Mesendoderm (in vitro differentiated cells): ENCODE results near the gene PCBP3.

Source experiments
- DNase-seq: peaks from one replicate; pipeline ENCODE4 v3.0.0; 2013
- H2AK5ac ChIP-seq: 2 replicates; pipeline ENCODE4 v1.6.1; 2013; ENCODE audit warnings: low read length, inconsistent platforms
- H2BK120ac ChIP-seq: 2 replicates; pipeline ENCODE4 v1.6.1; 2013; ENCODE audit warnings: low read depth, mild to moderate bottlenecking, low read length, moderate library complexity, mixed read lengths
- H2BK15ac ChIP-seq: replicated peaks from 2 replicates; pipeline ENCODE4 v1.6.1; 2013; ENCODE audit warnings: low read depth, mild to moderate bottlenecking, moderate library complexity
- H2BK5ac ChIP-seq: 2 replicates; pipeline ENCODE4 v1.6.1; 2013; ENCODE audit warnings: low read length, inconsistent platforms
- H3K18ac ChIP-seq: 2 replicates; pipeline ENCODE4 v1.6.1; 2013; ENCODE audit warnings: mild to moderate bottlenecking, low read length, mixed read lengths
- H3K23ac ChIP-seq: one replicate; pipeline ENCODE4 v1.6.1; 2013; ENCODE audit warnings: low read length
- H3K27ac ChIP-seq: 2 replicates; pipeline ENCODE4 v1.5.1; 2013; ENCODE audit warnings: low read depth, mild to moderate bottlenecking, inconsistent platforms, low read length, moderate library complexity
- H3K27me3 ChIP-seq: 2 replicates; pipeline ENCODE4 v1.6.1; 2013; ENCODE audit warnings: low read length, control low read depth, mild to moderate bottlenecking, inconsistent platforms; ENCODE audit not compliant: insufficient read depth, poor library complexity
- H3K36me3 ChIP-seq: 2 replicates; pipeline ENCODE4 v1.6.1; 2013; ENCODE audit warnings: low read length, inconsistent platforms; ENCODE audit not compliant: control insufficient read depth, insufficient read depth
- H3K4ac ChIP-seq: one replicate; pipeline ENCODE4 v1.6.1; 2013; ENCODE audit warnings: low read depth, mild to moderate bottlenecking, low read length, moderate library complexity
- H3K4me1 ChIP-seq: 2 replicates; pipeline ENCODE4 v1.6.1; 2013; ENCODE audit warnings: low read depth, low read length, inconsistent platforms; ENCODE audit not compliant: control insufficient read depth
- H3K4me2 ChIP-seq: 2 replicates; pipeline ENCODE4 v1.6.1; 2013; ENCODE audit warnings: low read length
- H3K4me3 ChIP-seq: 2 replicates; pipeline ENCODE4 v1.5.1; 2013; ENCODE audit warnings: mild to moderate bottlenecking, low read length
- H3K56ac ChIP-seq: one replicate; pipeline ENCODE4 v1.6.1; 2013; ENCODE audit warnings: low read length
- H3K79me1 ChIP-seq: 2 replicates; pipeline ENCODE4 v1.6.1; 2013; ENCODE audit warnings: low read length, inconsistent platforms
- H3K79me2 ChIP-seq: 2 replicates; pipeline ENCODE4 v1.6.1; 2013; ENCODE audit warnings: mild to moderate bottlenecking, low read length; ENCODE audit not compliant: control insufficient read depth, insufficient read depth
- H3K9ac ChIP-seq: 2 replicates; pipeline ENCODE4 v1.6.1; 2013; ENCODE audit warnings: low read length, inconsistent platforms
- H4K5ac ChIP-seq: one replicate; pipeline ENCODE4 v1.6.1; 2013; ENCODE audit warnings: low read length
- H4K8ac ChIP-seq: one replicate; pipeline ENCODE4 v1.6.1; 2013; ENCODE audit warnings: low read depth, mild to moderate bottlenecking, control low read depth, low read length, moderate library complexity
- WGBS: extraction: QIAGEN DNeasy Blood & Tissue Kit; methylation state at CpG from one replicate; pipeline ENCODE4 v1.1.7; 2013; ENCODE audit warnings: low lambda C conversion rate, missing lambda C conversion rate; ENCODE audit not compliant: insufficient coverage; ENCODE audit errors: extremely low coverage; 5-methylcytosine and 5-hydroxymethylcytosine counted together

PCBP3 gene

GRCh38 chr21:45698493-45699184, 55.1 kb downstream of the PCBP3 start:
- Histone ChIP-seq H3K4me3 (no peak overlapping the region), H3K4me1 (no peaks in the 10 kb centered on the region), H3K56ac (no peak overlapping the region), H3K9ac (no peak overlapping the region), H3K23ac (no peak overlapping the region), H3K18ac (no peak overlapping the region), H3K4ac (no peak overlapping the region), H3K27ac (no peak overlapping the region), H3K27me3 (no peaks in the 10 kb centered on the region), H3K79me2 (no peaks in the 10 kb centered on the region), H2BK120ac (no peak overlapping the region), H4K8ac (no peak overlapping the region), H3K79me1 (no peaks in the 10 kb centered on the region), H2AK5ac (no peak overlapping the region), H2BK15ac (no peak overlapping the region), H2BK5ac (no peak overlapping the region), H3K4me2 (no peak overlapping the region), H3K36me3 (no peaks in the 10 kb centered on the region), H4K5ac (no peak overlapping the region)
- no peak for DNase-seq
- WGBS: no CpG with 5 or more reads among the region's 3 CpGs

DNA sequence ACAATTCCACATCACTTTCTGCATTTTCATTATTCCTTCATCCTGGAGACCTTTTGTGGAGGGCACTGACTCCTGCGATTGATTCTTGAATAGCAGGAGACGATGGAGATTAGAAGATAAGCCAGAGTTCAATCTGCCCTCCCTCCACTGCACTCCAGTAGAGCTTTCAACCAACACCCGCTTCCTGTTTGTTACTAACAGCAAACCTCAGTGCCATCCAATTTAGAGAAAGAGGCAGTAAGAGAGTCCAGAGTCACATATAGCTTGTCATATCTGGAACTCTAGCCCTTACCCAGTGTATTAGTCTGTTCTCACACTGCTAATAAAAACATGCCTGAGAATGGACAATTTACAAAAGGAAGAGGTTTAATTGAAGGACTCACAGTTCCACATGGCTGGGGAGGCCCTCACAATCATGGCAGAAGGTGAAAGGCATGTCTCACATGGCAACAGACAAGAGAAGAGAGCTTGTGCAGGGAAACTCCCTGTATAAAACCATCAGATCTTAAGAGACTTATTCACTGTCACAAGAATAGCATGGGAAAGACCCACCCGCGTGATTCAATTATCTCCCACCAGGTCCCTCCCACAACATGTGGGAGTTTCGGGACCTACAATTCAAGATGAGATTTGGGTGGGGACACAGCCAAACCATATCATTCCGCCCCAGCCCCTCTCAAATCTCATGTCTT, 55.9 kb downstream of the PCBP3 start:
- Histone ChIP-seq H2BK15ac (no peak overlapping the region), H3K56ac (no peak overlapping the region), H4K8ac (no peak overlapping the region), H3K36me3 (no peaks in the 10 kb centered on the region), H3K4me3 (no peak overlapping the region), H3K23ac (no peak overlapping the region), H3K79me1 (no peaks in the 10 kb centered on the region), H2BK5ac (no peak overlapping the region), H2AK5ac (no peak overlapping the region), H3K79me2 (no peaks in the 10 kb centered on the region), H3K9ac (no peak overlapping the region), H2BK120ac (no peak overlapping the region), H3K18ac (no peak overlapping the region), H3K4ac (no peak overlapping the region), H3K27me3 (no peaks in the 10 kb centered on the region), H3K4me1 (no peaks in the 10 kb centered on the region), H3K27ac (no peak overlapping the region), H3K4me2 (no peak overlapping the region), H4K5ac (no peak overlapping the region)
- WGBS: no CpG with 5 or more reads among the region's 7 CpGs
- no peak for DNase-seq

DNA sequence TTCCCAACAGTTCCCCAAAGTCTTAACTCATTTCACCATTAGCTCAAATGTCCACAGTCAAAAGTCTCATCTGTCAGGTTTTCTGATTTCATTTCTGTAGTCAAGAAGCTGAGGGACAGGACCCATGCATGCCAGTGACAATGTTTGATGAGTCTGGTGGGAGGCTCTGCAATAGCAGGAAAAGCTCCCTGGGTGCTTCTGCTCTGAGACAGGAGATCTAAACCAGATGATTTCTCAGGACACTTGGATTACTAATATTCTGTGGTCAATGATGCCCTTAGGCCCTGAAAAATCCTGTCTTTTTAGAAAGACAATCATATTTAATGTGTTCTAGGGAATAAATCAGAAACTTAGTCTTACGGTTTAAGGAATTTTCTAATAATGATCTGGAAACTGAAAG, 56.4 kb downstream of the PCBP3 start:
- no peak overlapping the region for H3K56ac ChIP-seq
- no peak overlapping the region for H4K8ac ChIP-seq
- H3K4ac ChIP-seq: no peak overlapping the region
- H2BK15ac ChIP-seq: no peak overlapping the region
- H2AK5ac ChIP-seq: no peak overlapping the region
- H3K79me2 ChIP-seq: no peaks in the 10 kb centered on the region
- no peaks in the 10 kb centered on the region for H3K79me1 ChIP-seq
- no CpG with 5 or more reads among the region's 1 CpG for WGBS
- no peaks in the 10 kb centered on the region for H3K4me1 ChIP-seq
- no peaks in the 10 kb centered on the region for H3K36me3 ChIP-seq
- no peak overlapping the region for H3K23ac ChIP-seq
- no peak overlapping the region for H3K27ac ChIP-seq
- H2BK5ac ChIP-seq: no peak overlapping the region
- H3K18ac ChIP-seq: no peak overlapping the region
- H3K27me3 ChIP-seq: no peaks in the 10 kb centered on the region
- no peak overlapping the region for H3K4me3 ChIP-seq
- no peak overlapping the region for H3K4me2 ChIP-seq
- no peak overlapping the region for H3K9ac ChIP-seq
- no peak for DNase-seq
- no peak overlapping the region for H4K5ac ChIP-seq
- H2BK120ac ChIP-seq: no peak overlapping the region

DNA sequence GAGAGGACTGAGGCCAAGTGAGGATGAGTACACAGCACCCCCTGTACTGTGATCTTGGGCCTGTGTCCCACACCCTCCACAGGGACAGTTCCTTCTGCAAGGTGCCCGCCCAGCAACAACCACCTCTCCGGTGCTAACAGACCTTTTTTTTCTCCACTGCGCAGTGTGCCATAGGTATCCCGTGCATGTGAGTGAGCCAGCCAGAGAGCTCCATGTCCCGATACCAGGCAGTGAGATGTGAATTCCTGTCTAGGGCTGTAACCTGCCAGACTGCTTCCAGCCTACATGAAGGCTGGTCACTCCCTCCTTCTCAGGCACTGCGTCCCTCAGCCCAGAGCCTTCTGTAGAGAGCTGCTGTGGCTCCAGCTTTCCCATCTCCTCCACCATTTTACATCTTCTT, 56.9 kb downstream of the PCBP3 start:
- Histone ChIP-seq H4K8ac (no peak overlapping the region), H3K27ac (no peak overlapping the region), H3K27me3 (no peaks in the 10 kb centered on the region), H3K23ac (no peak overlapping the region), H3K79me1 (no peaks in the 10 kb centered on the region), H3K9ac (no peak overlapping the region), H3K56ac (no peak overlapping the region), H3K79me2 (no peaks in the 10 kb centered on the region), H4K5ac (no peak overlapping the region), H3K4me1 (no peaks in the 10 kb centered on the region), H3K4me2 (no peak overlapping the region), H3K18ac (no peak overlapping the region), H2BK120ac (no peak overlapping the region), H2BK5ac (no peak overlapping the region), H2BK15ac (no peak overlapping the region), H3K4ac (no peak overlapping the region), H3K4me3 (no peak overlapping the region), H2AK5ac (no peak overlapping the region), H3K36me3 (no peaks in the 10 kb centered on the region)
- no peak for DNase-seq
- WGBS: no CpG with 5 or more reads among the region's 6 CpGs

DNA sequence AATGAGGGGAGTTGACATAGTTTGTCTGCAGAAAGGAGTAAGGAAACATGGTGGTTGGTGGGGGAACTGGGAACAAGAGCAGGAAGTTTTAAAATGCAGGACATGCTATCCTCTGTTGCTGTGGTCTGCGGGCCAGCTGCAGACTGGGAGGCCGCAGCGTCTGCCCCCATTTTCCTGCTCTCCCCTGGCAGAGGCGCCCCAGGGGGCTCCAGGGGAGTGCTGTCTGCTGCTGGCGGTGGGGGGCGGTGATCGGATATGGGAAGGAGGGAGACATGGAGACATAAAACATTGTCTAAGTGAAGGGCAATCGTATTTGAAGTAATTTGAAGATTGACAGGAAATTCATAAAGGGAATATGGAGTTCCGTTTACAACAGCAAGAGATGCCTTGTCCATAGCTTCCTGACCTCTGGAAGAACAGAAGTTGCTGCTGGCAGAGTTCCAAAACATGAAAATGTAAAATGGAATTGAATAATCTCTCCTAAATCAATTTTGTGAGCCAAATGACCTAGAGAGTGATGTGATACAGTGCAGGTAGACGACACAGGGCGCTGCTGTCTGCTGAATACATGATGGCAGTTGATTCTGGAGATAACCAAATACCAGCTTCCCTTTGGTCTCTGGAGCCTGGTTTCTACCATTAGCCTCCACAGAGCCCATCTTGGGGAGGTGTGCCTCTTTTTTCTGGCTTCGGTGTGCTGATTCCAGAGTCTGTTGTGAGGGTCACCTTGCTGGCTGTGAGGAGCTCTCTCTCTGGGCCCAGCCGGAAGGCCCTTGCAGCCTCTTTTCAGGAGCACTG, 61.0 kb downstream of the PCBP3 start:
- WGBS: no CpG with 5 or more reads among the region's 13 CpGs
- no peaks in the 10 kb centered on the region for H3K79me2 ChIP-seq

More for the DNA sequence above, 61.0 kb downstream of the PCBP3 start:
- Histone ChIP-seq H2BK15ac (no peak overlapping the region), H3K18ac (no peak overlapping the region), H4K5ac (no peak overlapping the region), H3K4me2 (no peak overlapping the region), H2BK5ac (no peak overlapping the region), H3K4me1 (no peaks in the 10 kb centered on the region), H3K56ac (no peak overlapping the region), H3K36me3 (no peaks in the 10 kb centered on the region), H3K23ac (no peak overlapping the region), H3K4me3 (no peak overlapping the region), H3K4ac (no peak overlapping the region), H4K8ac (no peak overlapping the region), H3K27me3 (no peaks in the 10 kb centered on the region), H2BK120ac (no peak overlapping the region), H3K27ac (no peak overlapping the region), H2AK5ac (no peak overlapping the region), H3K79me1 (no peaks in the 10 kb centered on the region), H3K9ac (no peak overlapping the region)
- no peak for DNase-seq
